ENCODE measurements around the gene AFAP1.

DNA sequence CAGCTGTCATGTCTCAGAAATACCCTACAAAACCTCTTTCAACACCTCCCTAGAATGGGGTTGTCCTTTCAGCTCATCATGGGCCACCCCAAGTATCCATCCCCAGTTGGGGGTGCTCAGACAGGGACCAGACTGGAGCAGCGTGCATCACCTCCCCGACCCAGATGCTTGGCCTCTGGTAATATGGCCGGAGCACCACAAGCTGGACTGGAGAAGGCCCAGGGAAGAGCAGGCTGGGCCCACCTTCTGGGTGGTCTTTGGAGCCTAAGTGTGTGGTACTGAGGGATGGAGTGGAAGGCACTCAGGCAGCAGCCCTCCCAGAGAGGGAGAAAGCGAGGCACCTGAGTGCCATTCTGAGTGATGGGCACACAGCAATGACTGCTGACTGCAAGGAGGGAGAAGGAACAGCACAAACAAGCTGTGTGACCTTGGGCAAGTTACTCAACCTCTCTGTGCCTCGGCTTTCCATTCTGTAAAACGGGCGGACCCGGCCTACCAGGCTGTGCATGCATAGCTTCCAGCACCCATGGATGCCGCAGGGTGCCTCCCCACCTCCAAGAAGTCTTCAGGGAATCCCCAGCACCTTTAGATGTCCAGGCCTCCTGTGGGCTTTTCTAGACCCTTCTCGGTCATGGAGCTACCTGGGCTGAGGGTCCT, 228.2 kb downstream of the AFAP1 start:
- no peak for TF ChIP-seq CTCF (IDR thresholded peaks at IDR 0.05)
- no peak for TF ChIP-seq POLR2A (IDR thresholded peaks at IDR 0.05)
- TF ChIP-seq POLR2AphosphoS5 (IDR thresholded peaks at IDR 0.05) = no peak
- no peak for TF ChIP-seq EP300 (IDR thresholded peaks at IDR 0.05; ENCODE audit: low read depth)

Data from transverse colon (tissue), 4 donors.